Measurements from ENCODE around the gene QSOX1. TPM values are rescaled to one million over a fixed set of nuclear protein-coding genes. Genes with fewer than 3 reads are reported as not detected.
A peak's percentile ranks its signal among the peaks of the same experiment; 100 is the strongest.

QSOX1 gene
- total RNA-seq, 4 donors from 2014 or later = 104 to 138 (median 107) TPM

DNA sequence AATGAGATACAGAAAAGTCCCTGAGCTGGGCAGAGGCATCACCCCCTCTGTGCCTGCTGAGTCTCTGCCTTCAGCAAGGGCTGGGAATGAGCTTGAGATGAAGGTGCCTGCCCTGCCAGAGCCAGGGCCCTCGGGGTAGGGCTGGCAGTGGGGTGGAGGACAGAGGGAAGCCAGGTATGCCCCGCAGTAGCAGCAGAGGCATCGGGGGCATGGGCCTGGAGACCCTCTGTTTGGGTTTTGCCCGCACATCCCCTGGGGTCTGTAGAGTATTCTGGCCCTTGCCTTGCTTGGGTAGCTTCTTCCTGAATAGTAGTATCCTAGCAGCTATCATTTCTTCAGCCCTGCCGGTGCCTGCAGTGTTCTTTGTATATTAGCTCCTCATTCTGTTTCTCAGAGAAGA lies 33.0 kb downstream of the QSOX1 start:
- Histone ChIP-seq H3K4me1 (no peaks in the 10 kb centered on the region), H3K27me3 (no peaks in the 10 kb centered on the region), H3K9me3 (no peaks in the 10 kb centered on the region), H3K4me3 (no peak overlapping the region), H3K27ac (replicated peaks in 1 of 4) (no peak overlapping the region), H3K36me3 (peaks cover 43 to 100% (median 92%) of the 10 kb centered on the region in 4 donors)
- WGBS = 91% methylated on average over 4 of the region's 5 CpGs
- intact Hi-C loops (cut with DNase I) = loop anchor here (5.0 kb wide), 1 partner anchor 290 kb away; no protein-coding TSS in a partner anchor
- TF ChIP-seq POLR2A (IDR thresholded peaks at IDR 0.05; ENCODE audit: low read depth) = no peak
- TF ChIP-seq, protein P1, sequence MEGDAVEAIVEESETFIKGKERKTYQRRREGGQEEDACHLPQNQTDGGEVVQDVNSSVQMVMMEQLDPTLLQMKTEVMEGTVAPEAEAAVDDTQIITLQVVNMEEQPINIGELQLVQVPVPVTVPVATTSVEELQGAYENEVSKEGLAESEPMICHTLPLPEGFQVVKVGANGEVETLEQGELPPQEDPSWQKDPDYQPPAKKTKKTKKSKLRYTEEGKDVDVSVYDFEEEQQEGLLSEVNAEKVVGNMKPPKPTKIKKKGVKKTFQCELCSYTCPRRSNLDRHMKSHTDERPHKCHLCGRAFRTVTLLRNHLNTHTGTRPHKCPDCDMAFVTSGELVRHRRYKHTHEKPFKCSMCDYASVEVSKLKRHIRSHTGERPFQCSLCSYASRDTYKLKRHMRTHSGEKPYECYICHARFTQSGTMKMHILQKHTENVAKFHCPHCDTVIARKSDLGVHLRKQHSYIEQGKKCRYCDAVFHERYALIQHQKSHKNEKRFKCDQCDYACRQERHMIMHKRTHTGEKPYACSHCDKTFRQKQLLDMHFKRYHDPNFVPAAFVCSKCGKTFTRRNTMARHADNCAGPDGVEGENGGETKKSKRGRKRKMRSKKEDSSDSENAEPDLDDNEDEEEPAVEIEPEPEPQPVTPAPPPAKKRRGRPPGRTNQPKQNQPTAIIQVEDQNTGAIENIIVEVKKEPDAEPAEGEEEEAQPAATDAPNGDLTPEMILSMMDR (IDR thresholded peaks at IDR 0.05) = no peak
- TF ChIP-seq POLR2AphosphoS5 (IDR thresholded peaks at IDR 0.05) = no peak
- TF ChIP-seq EP300 (IDR thresholded peaks at IDR 0.05) = no peak
- no peak for DNase-seq (ENCODE audit: extremely low spot score)

DNA sequence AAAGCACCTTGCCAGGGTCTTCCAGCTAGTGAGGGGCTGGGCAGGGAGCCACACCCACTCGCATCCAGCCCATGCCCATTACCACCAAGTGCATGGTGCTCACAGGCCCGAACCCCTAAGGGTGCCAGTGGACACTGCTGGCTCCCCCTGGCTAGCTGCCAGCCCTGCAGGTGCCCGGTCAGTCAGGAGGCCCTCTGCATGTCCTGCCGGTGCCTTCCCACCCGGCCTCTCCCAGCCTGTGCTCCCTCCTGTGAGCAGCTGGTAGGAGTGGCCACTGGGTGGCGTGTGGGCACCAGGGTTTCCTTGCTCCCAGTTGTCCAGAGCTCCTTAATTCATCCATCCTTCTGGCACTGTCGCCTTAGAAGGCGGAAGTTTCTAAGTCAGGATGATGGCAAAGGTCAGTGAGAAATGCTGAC lies 33.4 kb downstream of the QSOX1 start:
- no peaks in the 10 kb centered on the region for H3K27me3 ChIP-seq
- H3K36me3 ChIP-seq = peaks cover 41 to 98% (median 91%) of the 10 kb centered on the region in 4 donors
- H3K27ac ChIP-seq (replicated peaks in 1 of 4) = no peak overlapping the region
- 35% methylated on average over 7 of the region's 8 CpGs for WGBS
- intact Hi-C loops (cut with DNase I) = loop anchor here (5.0 kb wide), 1 partner anchor 289 kb away; no protein-coding TSS in a partner anchor
- DNase-seq (ENCODE audit: extremely low spot score) = no peak
- no peaks in the 10 kb centered on the region for H3K9me3 ChIP-seq
- no peak overlapping the region for H3K4me3 ChIP-seq
- TF ChIP-seq POLR2AphosphoS5 (IDR thresholded peaks at IDR 0.05) (no peak), POLR2A (IDR thresholded peaks at IDR 0.05; ENCODE audit: low read depth) (no peak)
- TF ChIP-seq, protein P1 (IDR thresholded peaks at IDR 0.05) = peak; percentile 39 to 62 (median 46)
- no peaks in the 10 kb centered on the region for H3K4me1 ChIP-seq

DNA sequence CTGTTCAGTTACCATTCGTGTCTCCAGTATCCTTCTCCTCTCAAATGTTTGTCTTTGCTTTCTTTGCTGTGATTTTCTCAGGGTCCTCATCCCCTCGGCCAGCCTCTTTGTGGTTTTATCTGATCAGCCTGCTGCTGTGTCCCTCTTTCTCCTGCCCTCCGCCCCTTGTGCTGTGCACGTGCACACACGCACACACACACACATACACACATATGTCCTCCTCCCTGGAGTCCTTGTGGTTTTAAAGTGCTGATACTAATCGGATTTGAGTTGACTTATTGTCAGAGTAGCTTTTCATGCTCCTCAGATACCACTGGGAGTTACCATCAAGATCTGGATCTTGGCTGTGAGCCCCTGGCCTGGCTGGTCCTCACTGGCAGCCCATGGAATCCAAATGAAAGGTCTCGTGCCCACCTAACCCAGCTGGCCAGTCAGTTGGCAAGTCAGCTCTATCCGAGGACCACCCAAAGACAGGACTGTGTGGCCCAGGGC lies 34.1 kb downstream of the QSOX1 start:
- Histone ChIP-seq H3K4me3 (no peak overlapping the region), H3K36me3 (peaks cover 41 to 98% (median 90%) of the 10 kb centered on the region in 4 donors), H3K4me1 (no peaks in the 10 kb centered on the region), H3K27me3 (no peaks in the 10 kb centered on the region), H3K27ac (replicated peaks in 1 of 4) (no peak overlapping the region), H3K9me3 (no peaks in the 10 kb centered on the region)
- no peak for DNase-seq (ENCODE audit: extremely low spot score)
- intact Hi-C loops (cut with DNase I) = loop anchor here (5.0 kb wide), 1 partner anchor 289 kb away; no protein-coding TSS in a partner anchor
- 82% methylated on average over 8 of the region's 8 CpGs for WGBS
- no peak for TF ChIP-seq POLR2AphosphoS5 (IDR thresholded peaks at IDR 0.05)
- no peak for TF ChIP-seq POLR2A (IDR thresholded peaks at IDR 0.05; ENCODE audit: low read depth)
- TF ChIP-seq, protein P1 (IDR thresholded peaks at IDR 0.05) = no peak
- TF ChIP-seq EP300 (IDR thresholded peaks at IDR 0.05) = no peak

DNA sequence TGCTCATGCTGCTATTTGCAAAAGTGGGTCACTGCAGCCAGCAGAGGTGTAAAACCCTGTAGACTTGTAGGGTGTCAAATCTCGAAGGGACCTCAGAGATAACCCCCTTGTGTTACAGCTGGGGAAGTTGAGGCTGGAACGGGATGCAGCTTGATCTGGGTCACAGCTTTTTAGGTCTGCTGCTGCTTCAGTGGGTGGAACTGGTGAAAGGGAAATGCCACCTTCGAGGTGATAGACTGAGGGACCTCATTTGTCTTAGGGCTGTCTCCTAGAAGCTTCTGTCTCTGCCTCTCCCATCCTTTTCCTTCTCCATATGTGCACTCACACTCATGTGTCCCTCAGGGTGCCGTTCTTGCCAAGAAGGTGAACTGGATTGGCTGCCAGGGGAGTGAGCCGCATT lies 35.4 kb downstream of the QSOX1 start:
- intact Hi-C loops (cut with DNase I) = no loop called here
- H3K36me3 ChIP-seq = peaks cover 39 to 98% (median 89%) of the 10 kb centered on the region in 4 donors

DNA sequence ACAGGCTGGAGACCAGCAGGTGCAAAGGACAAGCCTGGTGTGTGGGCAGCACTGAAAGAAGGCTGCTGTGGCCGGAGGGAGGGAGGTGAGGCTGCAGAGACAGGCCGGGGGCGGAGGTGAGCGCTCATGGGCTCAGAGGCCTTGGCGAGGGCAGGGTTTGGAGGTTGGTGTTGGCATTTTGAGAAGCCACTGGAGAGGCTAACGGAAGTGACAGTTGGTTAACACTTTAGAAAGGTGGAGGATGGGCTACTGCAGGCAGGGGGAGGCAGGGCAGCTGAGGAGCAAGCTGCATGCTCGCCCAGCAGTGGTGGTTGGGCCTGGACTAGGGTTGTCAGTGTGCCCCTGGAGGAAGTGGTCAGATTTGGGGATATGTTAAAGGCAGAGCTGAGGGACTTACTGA lies 37.5 kb downstream of the QSOX1 start:
- no peaks in the 10 kb centered on the region for H3K4me1 ChIP-seq
- 88% methylated on average over 7 of the region's 7 CpGs for WGBS
- no peak for DNase-seq (ENCODE audit: extremely low spot score)
- no peak overlapping the region for H3K4me3 ChIP-seq
- no peaks in the 10 kb centered on the region for H3K27me3 ChIP-seq
- H3K36me3 ChIP-seq = peaks cover 38 to 98% (median 89%) of the 10 kb centered on the region in 4 donors
- H3K9me3 ChIP-seq = no peaks in the 10 kb centered on the region
- intact Hi-C loops (cut with DNase I) = no loop called here
- no peak overlapping the region for H3K27ac ChIP-seq (replicated peaks in 1 of 4)
- TF ChIP-seq POLR2AphosphoS5 (IDR thresholded peaks at IDR 0.05) (no peak), EP300 (IDR thresholded peaks at IDR 0.05) (no peak), POLR2A (IDR thresholded peaks at IDR 0.05; ENCODE audit: low read depth) (no peak)
- TF ChIP-seq, protein P1 (IDR thresholded peaks at IDR 0.05) = no peak

More for the DNA sequence above, 35.4 kb downstream of the QSOX1 start:
- no peaks in the 10 kb centered on the region for H3K4me1 ChIP-seq
- TF ChIP-seq EP300 (IDR thresholded peaks at IDR 0.05) = no peak
- WGBS = 88% methylated on average over 5 of the region's 5 CpGs
- H3K27ac ChIP-seq (replicated peaks in 1 of 4) = no peak overlapping the region
- no peak for DNase-seq (ENCODE audit: extremely low spot score)
- H3K4me3 ChIP-seq = no peak overlapping the region
- H3K27me3 ChIP-seq = no peaks in the 10 kb centered on the region
- H3K9me3 ChIP-seq = no peaks in the 10 kb centered on the region

Data from esophagus muscularis mucosa (tissue), 4 donors.